Measurements from ENCODE around the gene EPPIN. TPM values are rescaled to one million over a fixed set of nuclear protein-coding genes. Genes with fewer than 3 reads are reported as not detected.

EPPIN gene
- total RNA-seq, 3 donors from 2014 or later, result not detected

- ATAC-seq (no peak), DNase-seq (no peak)
- Histone ChIP-seq H3K9me3 (no peaks in the 10 kb centered on the region), H3K36me3 (ENCODE audit: low read depth) (no peaks in the 10 kb centered on the region), H3K4me1 (ENCODE audit: low read depth) (peaks cover 3% of the 10 kb centered on the region), H3K4me3 (no peak overlapping the region)
- no peak for TF ChIP-seq CTCF (IDR thresholded peaks at IDR 0.05)
- intact Hi-C loops (cut with DNase I, micrococcal nuclease), result no loop called here
Observed at GRCh38 chr20:45550765-45551164, 3.6 kb upstream of the EPPIN start.

- Histone ChIP-seq H3K4me1 (ENCODE audit: low read depth) (peaks cover 3% of the 10 kb centered on the region), H3K9me3 (no peaks in the 10 kb centered on the region), H3K4me3 (no peak overlapping the region), H3K36me3 (ENCODE audit: low read depth) (no peaks in the 10 kb centered on the region)
- DNase-seq (no peak), ATAC-seq (no peak)
- no peak for TF ChIP-seq CTCF (IDR thresholded peaks at IDR 0.05)
- intact Hi-C loops (cut with DNase I, micrococcal nuclease), result no loop called here
Observed at GRCh38 chr20:45548410-45548809, 1.2 kb upstream of the EPPIN start.

- no peaks in the 10 kb centered on the region for H3K36me3 ChIP-seq (ENCODE audit: low read depth)
- H3K4me1 ChIP-seq (ENCODE audit: low read depth), result no peaks in the 10 kb centered on the region
- ATAC-seq (peak; percentile 68), DNase-seq (no peak)
- no peaks in the 10 kb centered on the region for H3K9me3 ChIP-seq
- TF ChIP-seq CTCF (IDR thresholded peaks at IDR 0.05), result no peak
- intact Hi-C loops (cut with DNase I, micrococcal nuclease), result no loop called here
- no peak overlapping the region for H3K4me3 ChIP-seq
Observed at GRCh38 chr20:45545754-45546453, 1.3 kb downstream of the EPPIN start.

- Histone ChIP-seq H3K36me3 (ENCODE audit: low read depth) (no peaks in the 10 kb centered on the region), H3K9me3 (no peaks in the 10 kb centered on the region), H3K4me3 (no peak overlapping the region), H3K4me1 (ENCODE audit: low read depth) (no peaks in the 10 kb centered on the region)
- intact Hi-C loops (cut with DNase I, micrococcal nuclease), result no loop called here
- TF ChIP-seq CTCF (IDR thresholded peaks at IDR 0.05), result no peak
- DNase-seq (no peak), ATAC-seq (no peak)
Observed at GRCh38 chr20:45545351-45545750, 1.9 kb downstream of the EPPIN start.

- intact Hi-C loops (cut with DNase I, micrococcal nuclease), result no loop called here
- Histone ChIP-seq H3K4me1 (ENCODE audit: low read depth) (no peaks in the 10 kb centered on the region), H3K9me3 (no peaks in the 10 kb centered on the region), H3K36me3 (ENCODE audit: low read depth) (no peaks in the 10 kb centered on the region), H3K4me3 (no peak within 1 kb of the TSS)
- DNase-seq, result no peak
- no peak for TF ChIP-seq CTCF (IDR thresholded peaks at IDR 0.05)
- no peak for ATAC-seq
Observed at GRCh38 chr20:45539382-45539781, 7.8 kb downstream of the EPPIN start, which contains the start of gene WFDC6. TSS of gene WFDC6 (minus strand) at chr20:45539482. CDS start at chr20:45539407, 75 bp downstream.

Measured in mucosa of descending colon (tissue), 3 donors.